Liver (tissue), 9 donors: ENCODE measurements around the gene ACAN. TPM values are rescaled to one million over a fixed set of nuclear protein-coding genes. Genes with fewer than 3 reads are reported as not detected.
"Not testable (repeated sequence)": the region's sequence is repeated elsewhere in the genome, so short reads cannot be mapped to it uniquely, and the experiment has no call there.

Source experiments
- DNase-seq: peaks from one replicate; pipeline ENCODE4 v3.0.0-alpha.2; 2017; ENCODE audit warnings: low spot score
- H3K27ac ChIP-seq, 2 donors: one replicate each; pipeline ENCODE4 v1.7.0; 2013; ENCODE audit warnings: inconsistent platforms in 2 of 2, low read length in 2 of 2, control low read depth in 1 of 2, low read depth in 1 of 2, mild to moderate bottlenecking in 1 of 2
- H3K27me3 ChIP-seq, 4 donors: one replicate each; pipeline versions ENCODE4 v1.6.1 to v1.7.0; 2013; ENCODE audit warnings: low read length in 3 of 4, inconsistent platforms in 1 of 4, mild to moderate bottlenecking in 1 of 4, moderate library complexity in 1 of 4; ENCODE audit not compliant: control insufficient read depth in 4 of 4, insufficient read depth in 4 of 4
- H3K36me3 ChIP-seq, 4 donors: one replicate each; pipeline versions ENCODE4 v1.6.1 to v1.7.0; 2013; ENCODE audit warnings: low read length in 3 of 4, mild to moderate bottlenecking in 3 of 4, low read depth in 1 of 4, moderate library complexity in 1 of 4; ENCODE audit not compliant: control insufficient read depth in 4 of 4, insufficient read depth in 3 of 4
- H3K4me1 ChIP-seq, 4 donors: one replicate each; pipeline versions ENCODE4 v1.6.1 to v1.7.0; 2013; ENCODE audit warnings: low read length in 3 of 4, mild to moderate bottlenecking in 3 of 4, moderate library complexity in 1 of 4; ENCODE audit not compliant: control insufficient read depth in 4 of 4, insufficient read depth in 4 of 4
- H3K4me3 ChIP-seq, 3 donors: one replicate each; pipeline versions ENCODE4 v1.6.1 to v1.7.0; 2013; ENCODE audit warnings: low read length in 3 of 3, control low read depth in 1 of 3, low read depth in 1 of 3, mild to moderate bottlenecking in 1 of 3
- H3K9ac ChIP-seq, 2 donors: one replicate each; pipeline ENCODE4 v1.7.0; 2013; ENCODE audit warnings: low read length in 2 of 2, mild to moderate bottlenecking in 2 of 2, moderate library complexity in 2 of 2, control low read depth in 1 of 2, low read depth in 1 of 2
- H3K9me3 ChIP-seq, 4 donors: one replicate each; pipeline versions ENCODE4 v1.6.1 to v1.7.0; 2013; ENCODE audit warnings: low read length in 3 of 4; ENCODE audit not compliant: control insufficient read depth in 4 of 4
- EGR1 ChIP-seq, 2 donors: IDR thresholded peaks; 2 replicates each; pipeline ENCODE4 v1.6.1; 2016 to 2018; ENCODE audit warnings: antibody characterized with exemption in 2 of 2, low read depth in 2 of 2
- FOXA1 ChIP-seq: IDR thresholded peaks from 2 replicates; pipeline ENCODE4 v1.6.1; 2016; ENCODE audit warnings: antibody characterized with exemption
- FOXA2 ChIP-seq: IDR thresholded peaks from 2 replicates; pipeline ENCODE4 v1.6.1; 2016; ENCODE audit warnings: antibody characterized with exemption
- GABPA ChIP-seq, 2 donors: IDR thresholded peaks in 1 of 2; conservative IDR thresholded peaks in 1 of 2; 2 replicates each; pipeline ENCODE4 v1.6.1; 2016; ENCODE audit warnings: antibody characterized with exemption in 2 of 2, mild to moderate bottlenecking in 1 of 2, moderate library complexity in 1 of 2
- HNF4G ChIP-seq: IDR thresholded peaks from 2 replicates; pipeline ENCODE4 v1.6.1; 2016; ENCODE audit warnings: antibody characterized with exemption
- JUND ChIP-seq, 2 donors: IDR thresholded peaks; 2 replicates each; pipeline ENCODE4 v1.6.1; 2016; ENCODE audit warnings: antibody characterized with exemption in 2 of 2
- NR2F2 ChIP-seq: IDR thresholded peaks from 2 replicates; pipeline ENCODE4 v1.6.1; 2016; ENCODE audit warnings: antibody characterized with exemption
- RAD21 ChIP-seq, 2 donors: IDR thresholded peaks; 2 replicates each; pipeline ENCODE4 v1.6.1; 2016; ENCODE audit warnings: antibody characterized with exemption in 2 of 2, mild to moderate bottlenecking in 2 of 2
- REST ChIP-seq: IDR thresholded peaks from 2 replicates; pipeline ENCODE4 v1.6.1; 2016; ENCODE audit warnings: antibody characterized with exemption, mild to moderate bottlenecking
- RXRA ChIP-seq, 2 donors: IDR thresholded peaks; 2 replicates each; pipeline ENCODE4 v1.6.1; 2017 to 2018; ENCODE audit warnings: antibody characterized with exemption in 2 of 2, mild to moderate bottlenecking in 1 of 2
- TAF1 ChIP-seq: conservative IDR thresholded peaks from 2 replicates; pipeline ENCODE4 v1.6.1; 2016; ENCODE audit warnings: antibody characterized with exemption, mild to moderate bottlenecking
- ZBTB33 ChIP-seq: IDR thresholded peaks from 2 replicates; pipeline ENCODE4 v1.6.1; 2016; ENCODE audit warnings: antibody characterized with exemption
- WGBS: extraction: QIAGEN DNeasy Blood & Tissue Kit; methylation state at CpG from one replicate; pipeline ENCODE4 v1.1.7; 2013; 5-methylcytosine and 5-hydroxymethylcytosine counted together
- polyA plus RNA-seq, 2 donors: library from polyadenylated mRNA; stranded (reverse) in 1 of 2; unstranded in 1 of 2; fragments of 200-250 nt in 1 of 2; fragments of >200 nt in 1 of 2; fragmentation: Nextera tagmentation in 1 of 2; extraction: Ambion mirVana in 1 of 2; gene quantifications; one replicate each; pipeline versions ENCODE4 v1.2.1 to v1.2.3, GENCODE V29; 2013 to 2015
- total RNA-seq, 2 donors: library from RNA; depleted of rRNA; stranded (reverse); fragments of >200 nt; gene quantifications; one replicate each; pipeline ENCODE4 v1.2.3, GENCODE V29; 2014
- TF ChIP-seq, protein P1 (sequence below): IDR thresholded peaks from 2 replicates; pipeline ENCODE4 v1.6.1; 2016; ENCODE audit warnings: antibody characterized with exemption
- TF ChIP-seq, protein P2 (sequence below): IDR thresholded peaks from 2 replicates; pipeline ENCODE4 v1.6.1; 2016; ENCODE audit warnings: antibody characterized with exemption
- TF ChIP-seq, protein P3 (sequence below): fragments of 150-350 bp; IDR thresholded peaks from 2 replicates; pipeline ENCODE4 v1.5.1; 2017; ENCODE audit warnings: improper control_type of control experiment, low read depth, low read length; ENCODE audit not compliant: missing input control
- donor health status: healthy.
- donor health status: healthy.
- donor health status: healthy.
- donor health status: healthy.
- donor health status: healthy.

The ACAN gene
- total and polyA plus RNA-seq, 4 donors = under 0.01 to 0.05 (median under 0.01) TPM; not detected in 1

DNA sequence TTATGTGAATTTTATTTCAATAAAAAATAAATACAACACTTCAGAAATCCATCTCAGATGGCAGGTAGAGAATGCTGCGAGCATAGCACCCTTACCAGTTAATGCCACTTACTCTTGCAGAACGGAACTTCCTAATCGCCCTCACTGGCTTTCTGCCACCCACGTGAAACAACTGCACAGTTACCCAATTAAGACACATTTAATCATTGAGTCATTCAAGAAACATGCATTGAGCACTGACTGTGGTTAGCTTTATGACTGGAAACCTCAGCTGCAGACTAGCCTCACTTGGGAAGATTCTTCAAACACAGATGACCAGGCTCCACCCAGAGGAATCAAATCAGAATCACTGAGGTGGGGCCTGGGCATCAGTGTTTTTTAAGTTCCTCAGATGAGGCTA, 115.5 kb downstream of the ACAN start:
- Histone ChIP-seq H3K9ac (no peak overlapping the region), H3K4me1 (peaks cover 0 to under 1% (median 0%) of the 10 kb centered on the region in 4 donors), H3K9me3 (no peaks in the 10 kb centered on the region), H3K27me3 (no peaks in the 10 kb centered on the region), H3K4me3 (no peak overlapping the region), H3K27ac (no peak overlapping the region), H3K36me3 (no peaks in the 10 kb centered on the region)
- TF ChIP-seq REST (no peak), GABPA (IDR thresholded peaks at IDR 0.05 in 1 of 2, conservative IDR thresholded peaks at IDR 0.05 in 1 of 2) (no peak), TAF1 (no peak), FOXA1 (no peak), EGR1 (IDR thresholded peaks at IDR 0.05; ENCODE audit: low read depth in 2 of 2) (no peak), ZBTB33 (no peak)
- TF ChIP-seq, protein P1, sequence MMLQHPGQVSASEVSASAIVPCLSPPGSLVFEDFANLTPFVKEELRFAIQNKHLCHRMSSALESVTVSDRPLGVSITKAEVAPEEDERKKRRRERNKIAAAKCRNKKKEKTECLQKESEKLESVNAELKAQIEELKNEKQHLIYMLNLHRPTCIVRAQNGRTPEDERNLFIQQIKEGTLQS = no peak
- no peak for DNase-seq
- WGBS = 64% methylated on average over 4 of the region's 4 CpGs

DNA sequence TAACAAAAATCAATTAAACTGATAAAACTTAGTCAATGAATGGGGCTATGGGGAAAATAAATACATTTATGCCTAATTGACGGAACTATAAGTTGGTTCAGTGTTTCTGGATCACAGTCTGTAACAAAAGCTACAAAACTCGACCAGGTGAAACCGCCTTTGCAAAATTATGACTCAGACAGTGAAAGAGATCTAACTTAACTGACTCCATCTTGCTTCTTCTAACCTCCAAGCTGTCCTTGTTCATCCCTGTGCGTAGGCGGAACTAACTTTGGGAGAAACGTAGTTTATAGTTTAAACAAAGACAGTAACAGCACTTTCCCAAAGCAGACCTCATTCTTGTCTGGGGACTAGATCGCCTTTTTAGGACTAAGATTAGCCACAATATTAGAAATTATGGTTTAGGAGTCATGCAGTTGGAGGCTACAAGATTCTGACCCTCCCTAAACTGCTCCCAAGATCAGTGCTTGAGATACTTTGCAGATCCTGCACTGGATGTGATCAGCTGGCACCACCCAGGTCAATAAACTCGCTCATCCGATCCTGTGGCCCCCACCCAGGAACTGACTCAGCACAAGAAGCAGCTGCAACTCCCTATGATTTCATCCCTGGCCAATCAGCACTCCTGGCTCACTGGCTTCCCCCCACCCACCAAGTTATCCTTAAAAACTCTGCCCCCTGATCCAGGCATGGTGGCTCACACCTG, 117.1 kb downstream of the ACAN start:
- H3K9ac ChIP-seq = no peak overlapping the region
- no peak overlapping the region for H3K27ac ChIP-seq
- no peaks in the 10 kb centered on the region for H3K4me1 ChIP-seq
- 69% methylated on average over 9 of the region's 9 CpGs for WGBS
- TF ChIP-seq JUND (IDR thresholded peaks at IDR 0.05) (no peak), REST (no peak), HNF4G (no peak), FOXA1 (no peak), FOXA2 (no peak), RAD21 (IDR thresholded peaks at IDR 0.05) (no peak), NR2F2 (no peak), TAF1 (no peak), RXRA (IDR thresholded peaks at IDR 0.05) (no peak), GABPA (IDR thresholded peaks at IDR 0.05 in 1 of 2, conservative IDR thresholded peaks at IDR 0.05 in 1 of 2) (no peak)
- TF ChIP-seq, protein P2, sequence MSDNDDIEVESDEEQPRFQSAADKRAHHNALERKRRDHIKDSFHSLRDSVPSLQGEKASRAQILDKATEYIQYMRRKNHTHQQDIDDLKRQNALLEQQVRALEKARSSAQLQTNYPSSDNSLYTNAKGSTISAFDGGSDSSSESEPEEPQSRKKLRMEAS = no peak
- TF ChIP-seq, protein P3, sequence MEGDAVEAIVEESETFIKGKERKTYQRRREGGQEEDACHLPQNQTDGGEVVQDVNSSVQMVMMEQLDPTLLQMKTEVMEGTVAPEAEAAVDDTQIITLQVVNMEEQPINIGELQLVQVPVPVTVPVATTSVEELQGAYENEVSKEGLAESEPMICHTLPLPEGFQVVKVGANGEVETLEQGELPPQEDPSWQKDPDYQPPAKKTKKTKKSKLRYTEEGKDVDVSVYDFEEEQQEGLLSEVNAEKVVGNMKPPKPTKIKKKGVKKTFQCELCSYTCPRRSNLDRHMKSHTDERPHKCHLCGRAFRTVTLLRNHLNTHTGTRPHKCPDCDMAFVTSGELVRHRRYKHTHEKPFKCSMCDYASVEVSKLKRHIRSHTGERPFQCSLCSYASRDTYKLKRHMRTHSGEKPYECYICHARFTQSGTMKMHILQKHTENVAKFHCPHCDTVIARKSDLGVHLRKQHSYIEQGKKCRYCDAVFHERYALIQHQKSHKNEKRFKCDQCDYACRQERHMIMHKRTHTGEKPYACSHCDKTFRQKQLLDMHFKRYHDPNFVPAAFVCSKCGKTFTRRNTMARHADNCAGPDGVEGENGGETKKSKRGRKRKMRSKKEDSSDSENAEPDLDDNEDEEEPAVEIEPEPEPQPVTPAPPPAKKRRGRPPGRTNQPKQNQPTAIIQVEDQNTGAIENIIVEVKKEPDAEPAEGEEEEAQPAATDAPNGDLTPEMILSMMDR = no peak
- TF ChIP-seq, protein P1 = no peak
- H3K36me3 ChIP-seq = no peaks in the 10 kb centered on the region
- no peaks in the 10 kb centered on the region for H3K27me3 ChIP-seq
- H3K9me3 ChIP-seq = no peaks in the 10 kb centered on the region
- no peak overlapping the region for H3K4me3 ChIP-seq
- DNase-seq = no peak

GRCh38 chr15:88920892-88921435, 117.7 kb downstream of the ACAN start:
- H3K36me3 ChIP-seq, H3K4me3 ChIP-seq, H3K27ac ChIP-seq, DNase-seq, H3K27me3 ChIP-seq, H3K9me3 ChIP-seq, H3K4me1 ChIP-seq, H3K9ac ChIP-seq: not testable (repeated sequence)
- 90% methylated on average over 12 of the region's 12 CpGs for WGBS
